HepG2 (cell line): ENCODE measurements around the gene ANTXR1. TPM values are rescaled to one million over a fixed set of nuclear protein-coding genes. Genes with fewer than 3 reads are reported as not detected.

ENCODE experiments used
- ATAC-seq: fragments of 200-7000 bp; cut with Tn5 transposase; 3 replicates; pipeline ENCODE4 v1.9.1; 2020; ENCODE audit warnings: mild to moderate bottlenecking, moderate library complexity
- BruUV-seq: library from RNA; stranded (reverse); fragments of 400-500 nt; replicated peaks from 2 replicates; lab custom pipeline; 2021; lab: Mats Ljungman, UMichigan
- CTCF ChIA-PET: fragments of 300-600 bp; formaldehyde crosslinking; extraction: SDS; loops from one replicate; lab custom pipeline; 2021; ENCODE audit warnings: low total read pairs, inconsistent platforms, low intra/inter-chr PET ratio; lab: Yijun Ruan, JAX
- POLR2A ChIA-PET: fragments of 350-600 bp; sonication (Branson Sonifier 250); formaldehyde crosslinking; loops from one replicate; lab custom pipeline; 2020; ENCODE audit warnings: antibody characterized with exemption, inconsistent platforms; lab: Yijun Ruan, JAX
- DNase-seq: peaks from one replicate; pipeline ENCODE4 v3.0.0-alpha.2; 2015; ENCODE audit warnings: low spot score
- FAIRE-seq: peaks from 3 replicates; lab custom pipeline; 2011; peaks lifted over from hg19 to GRCh38; lab: Jason Lieb, UNC
- H2AFZ ChIP-seq: one replicate; pipeline ENCODE4 v1.6.1; 2011; ENCODE audit warnings: low read length, inconsistent platforms
- H3K27ac ChIP-seq: fragments of 300-600 bp; 3 replicates; pipeline ENCODE4 v1.8.0; 2011; ENCODE audit warnings: mixed run types, mild to moderate bottlenecking, mixed read lengths, low read length, inconsistent platforms; ENCODE audit not compliant: insufficient read depth; ENCODE audit errors: extremely low read length
- H3K27me3 ChIP-seq, 2 experiments: fragments of 200-600 bp in 1 of 2; 2 replicates in 1 of 2; 3 replicates in 1 of 2; pipeline versions ENCODE4 v1.6.0 to v1.8.0; 2011; ENCODE audit warnings: low read length in 2 of 2, mild to moderate bottlenecking in 2 of 2, moderate library complexity in 2 of 2, inconsistent platforms in 1 of 2; ENCODE audit not compliant: insufficient read depth in 2 of 2, control insufficient read depth in 1 of 2
- H3K36me3 ChIP-seq, 2 experiments: fragments of 200-600 bp in 1 of 2; replicated peaks in 1 of 2; 2 replicates in 1 of 2; 3 replicates in 1 of 2; pipeline versions ENCODE4 v1.5.1 to v1.8.0; 2011; ENCODE audit warnings: low read length in 2 of 2, inconsistent platforms in 1 of 2; ENCODE audit not compliant: insufficient read depth in 2 of 2, control insufficient read depth in 1 of 2
- H3K4me1 ChIP-seq: 2 replicates; pipeline ENCODE4 v1.5.1; 2012; ENCODE audit warnings: low read length, inconsistent platforms; ENCODE audit not compliant: insufficient read depth
- H3K4me2 ChIP-seq: 2 replicates; pipeline ENCODE4 v1.6.0; 2011; ENCODE audit warnings: low read depth, low read length, inconsistent platforms
- H3K4me3 ChIP-seq, 3 experiments: fragments of 200-600 bp in 1 of 3; sonication (generic), shearing (Covaris generic) in 1 of 3; replicated peaks in 1 of 3; 2 replicates each; pipeline ENCODE4 v1.5.1; 2011 to 2016; ENCODE audit warnings: low read length in 3 of 3, inconsistent platforms in 2 of 3, low read depth in 2 of 3, mild to moderate bottlenecking in 2 of 3, control low read depth in 1 of 3, mixed read lengths in 1 of 3; ENCODE audit not compliant: insufficient read depth in 1 of 3
- H3K79me2 ChIP-seq: one replicate; pipeline ENCODE4 v1.6.1; 2011; ENCODE audit warnings: low read length, inconsistent platforms; ENCODE audit not compliant: insufficient read depth
- H3K9ac ChIP-seq: 2 replicates; pipeline ENCODE4 v1.6.0; 2011; ENCODE audit warnings: mild to moderate bottlenecking, low read depth, low read length, inconsistent platforms; ENCODE audit not compliant: insufficient read depth
- H3K9me3 ChIP-seq: 2 replicates; pipeline ENCODE4 v1.5.1; 2012; ENCODE audit warnings: mild to moderate bottlenecking, low read length
- H4K20me1 ChIP-seq: 2 replicates; pipeline ENCODE4 v1.6.0; 2011; ENCODE audit warnings: inconsistent platforms, mild to moderate bottlenecking, low read length, moderate library complexity; ENCODE audit not compliant: insufficient read depth
- KAT7 ChIP-seq: IDR thresholded peaks from 2 replicates; pipeline ENCODE4 v1.6.1; 2018; ENCODE audit warnings: borderline replicate concordance, missing compliant biosample characterization
- MTF2 ChIP-seq: sonication (generic); formaldehyde crosslinking; IDR thresholded peaks from 2 replicates; pipeline ENCODE4 v1.5.0; 2020; ENCODE audit warnings: missing genetic modification reagents, borderline replicate concordance
- PHF5A ChIP-seq: IDR thresholded peaks from one replicate; pipeline ENCODE4 v1.6.1; 2018; ENCODE audit warnings: low read depth, missing genetic modification reagents; ENCODE audit not compliant: unreplicated experiment
- THAP8 ChIP-seq: sonication (generic); formaldehyde crosslinking; IDR thresholded peaks from 2 replicates; pipeline ENCODE4 v1.5.1; 2020; ENCODE audit warnings: missing genetic modification reagents, mild to moderate bottlenecking, borderline replicate concordance
- ZBTB40 ChIP-seq, 2 experiments: fragments of 450-650 bp in 1 of 2; sonication (generic) in 1 of 2; formaldehyde crosslinking in 1 of 2; IDR thresholded peaks; 2 replicates each; pipeline versions ENCODE4 v1.6.1 to v1.8.0; 2016 to 2022; ENCODE audit warnings: antibody characterized with exemption in 1 of 2, mild to moderate bottlenecking in 1 of 2, missing genetic modification reagents in 1 of 2
- ZNF343 ChIP-seq: sonication (generic); formaldehyde crosslinking; IDR thresholded peaks from 2 replicates; pipeline ENCODE4 v1.4.0; 2020; ENCODE audit warnings: mild to moderate bottlenecking, missing genetic modification reagents
- ZNF563 ChIP-seq: sonication (generic); formaldehyde crosslinking; IDR thresholded peaks from 2 replicates; pipeline ENCODE4 v1.8.0; 2022; ENCODE audit warnings: mild to moderate bottlenecking, moderate library complexity, missing genetic modification reagents
- ZNF619 ChIP-seq: sonication (generic); formaldehyde crosslinking; IDR thresholded peaks from 2 replicates; pipeline ENCODE4 v1.4.0; 2020; ENCODE audit warnings: mild to moderate bottlenecking, missing genetic modification reagents
- ZNF737 ChIP-seq: sonication (generic); formaldehyde crosslinking; IDR thresholded peaks from 2 replicates; pipeline ENCODE4 v1.5.0; 2020; ENCODE audit warnings: missing genetic modification reagents, mild to moderate bottlenecking, borderline replicate concordance
- ZSCAN9 ChIP-seq: IDR thresholded peaks from 2 replicates; pipeline ENCODE4 v1.6.1; 2016; ENCODE audit warnings: borderline replicate concordance
- ZXDC ChIP-seq: sonication (generic); formaldehyde crosslinking; IDR thresholded peaks from 2 replicates; pipeline ENCODE4 v1.5.0; 2020; ENCODE audit warnings: mild to moderate bottlenecking, missing genetic modification reagents
- WGBS: methylation state at CpG from one replicate; pipeline ENCODE4 v1.1.6; 2017; ENCODE audit warnings: low lambda C conversion rate; 5-methylcytosine and 5-hydroxymethylcytosine counted together
- in situ Hi-C: cut with HindIII; loops from 2 replicates; pipeline ENCODE4 v1.10.0; 2017; ENCODE audit warnings: low pct_unique_long_range_greater_than_20kb; ENCODE audit not compliant: extremely low pct_ligation_motif_present
- intact Hi-C: fragments of 100-400 bp; cut with micrococcal nuclease; formaldehyde crosslinking; loops from one replicate; pipeline ENCODE4 v1.10.0; 2022; ENCODE audit not compliant: unreplicated experiment
- polyA plus RNA-seq, 8 experiments: library from polyadenylated mRNA; depleted of rRNA in 3 of 8; stranded (reverse) in 7 of 8; unstranded in 1 of 8; fragments of >200 nt; fragmentation: Illumina TruSeq in 4 of 8; extraction: Trizol in 4 of 8; gene quantifications; 2 replicates each; pipeline versions ENCODE4 v1.2.1 to v1.2.3, GENCODE V29; 2011 to 2016; ENCODE audit warnings: low read depth in 4 of 8, missing spikeins in 1 of 8, mixed read lengths in 1 of 8; ENCODE audit not compliant: insufficient read depth in 1 of 8
- total RNA-seq, 5 experiments: library from RNA; depleted of rRNA; stranded (reverse); fragments of >200 nt; fragmentation: Illumina TruSeq; extraction: Trizol; gene quantifications; 2 replicates each; pipeline ENCODE4 v1.2.3, GENCODE V29; 2016; ENCODE audit warnings: low read depth in 1 of 5
- TF ChIP-seq, protein P1 (sequence below): sonication (generic); formaldehyde crosslinking; IDR thresholded peaks from 2 replicates; pipeline ENCODE4 v1.8.0; 2022; ENCODE audit warnings: missing genetic modification reagents, low read depth, mild to moderate bottlenecking, borderline replicate concordance

Gene ANTXR1
- total and polyA plus RNA-seq, 2 of the 13 experiments (the other 11 are each of a cell fraction or from before 2014, with no cell fraction given), result 4.5 to 12.7 TPM

- Histone ChIP-seq H2AFZ (no peak overlapping the region), H3K27me3 (no peaks in the 10 kb centered on the region), H3K9me3 (no peaks in the 10 kb centered on the region), H3K9ac (no peak overlapping the region), H3K36me3 (no peaks in the 10 kb centered on the region), H3K4me2 (no peak overlapping the region), H3K4me1 (peaks cover 40% of the 10 kb centered on the region), H3K27ac (no peak overlapping the region), H4K20me1 (no peaks in the 10 kb centered on the region), H3K4me3 (no peak overlapping the region), H3K79me2 (no peaks in the 10 kb centered on the region)
- CTCF ChIA-PET, result no interaction called here
- no TSS peak for BruUV-seq
- DNase-seq (no peak), ATAC-seq (no peak), FAIRE-seq (no peak)
- POLR2A ChIA-PET, result interaction anchor here (2.4 kb wide), 1 partner anchor 49 kb away, joined by 5 read pairs; no protein-coding TSS in a partner anchor
- WGBS, result 93% methylated on average over 3 of the region's 3 CpGs
- intact Hi-C loops, result no loop called here
- in situ Hi-C loops, result no loop called here
- TF ChIP-seq ZNF619 (CRISPR knock-in tag) (no peak), ZNF737 (no peak), ZXDC (CRISPR knock-in tag) (no peak), THAP8 (CRISPR knock-in tag) (no peak), ZNF563 (CRISPR knock-in tag) (no peak), KAT7 (CRISPR knock-in tag) (no peak), MTF2 (CRISPR knock-in tag) (no peak), PHF5A (CRISPR knock-in tag) (no peak), ZSCAN9 (no peak), ZNF343 (CRISPR knock-in tag) (no peak), ZBTB40 (IDR thresholded peaks at IDR 0.05) (no peak), ZBTB40 (CRISPR knock-in tag; IDR thresholded peaks at IDR 0.05) (no peak)
- TF ChIP-seq, protein P1, sequence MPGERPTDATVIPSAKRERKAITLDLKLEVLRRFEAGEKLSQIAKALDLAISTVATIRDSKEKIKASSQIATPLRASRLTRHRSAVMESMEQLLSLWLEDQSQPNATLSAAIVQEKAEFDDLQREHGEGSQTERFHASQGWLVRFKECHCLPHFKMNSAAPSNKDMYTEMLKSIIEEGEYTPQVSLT (CRISPR knock-in tag), result no peak
Observed at GRCh38 chr2:69226903-69227302, 213.9 kb downstream of the ANTXR1 start.
